ENCODE measurements around the gene EN2. TPM values are rescaled to one million over a fixed set of nuclear protein-coding genes. Genes with fewer than 3 reads are reported as not detected.

Gene EN2
- total RNA-seq, 1 experiment from 2014 or later, result not detected

DNA sequence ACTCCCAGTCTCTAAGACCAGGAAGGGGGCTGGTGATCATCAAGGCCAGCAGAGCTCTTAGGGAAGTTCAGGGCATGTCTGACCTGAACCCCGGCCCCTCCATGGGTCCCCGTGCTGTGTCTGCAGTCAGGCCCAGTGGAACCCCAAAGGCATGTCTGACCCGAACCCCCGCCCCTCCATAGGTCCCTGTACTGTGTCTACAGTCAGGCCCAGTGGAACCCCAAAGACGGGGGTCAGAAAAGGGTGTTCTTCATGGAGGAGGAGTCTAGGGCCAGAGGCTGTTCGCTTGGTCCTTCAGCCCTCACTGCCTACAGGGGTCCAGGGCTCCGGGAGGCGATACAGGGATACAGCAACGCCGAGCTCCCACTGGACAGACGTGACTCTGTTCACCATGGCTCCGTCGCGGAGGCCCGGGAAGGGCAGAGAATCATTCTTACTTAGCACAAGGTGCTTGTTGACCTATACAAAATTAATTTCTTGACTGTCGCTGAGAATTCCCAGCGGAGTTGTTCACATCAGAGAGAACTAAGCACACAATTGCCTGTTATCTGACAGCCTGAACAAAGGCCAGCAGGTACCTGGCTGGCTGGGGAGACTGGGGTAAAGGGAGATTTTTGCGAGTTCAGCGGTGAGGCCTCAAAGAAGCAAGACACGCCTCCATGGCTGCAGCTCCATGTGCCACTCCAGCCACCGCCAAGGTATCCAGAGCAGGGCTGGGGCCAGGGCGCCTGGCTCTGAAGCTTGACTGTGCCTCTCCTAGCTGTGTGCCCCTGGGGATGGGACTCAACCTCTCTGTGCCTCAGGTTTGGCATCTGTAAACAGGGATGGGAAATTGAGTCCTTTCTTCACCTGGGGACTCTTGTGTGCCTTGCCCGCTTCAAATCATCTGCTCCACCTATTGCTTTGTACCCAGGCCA, 26.8 kb downstream of the EN2 start:
- Histone ChIP-seq H3K36me3 (ENCODE audit: insufficient read depth, low read length, poor library complexity, severe bottlenecking) (no peaks in the 10 kb centered on the region), H3K4me3 (ENCODE audit: low read depth, low read length, poor library complexity, severe bottlenecking) (no peak overlapping the region), H3K27me3 (replicated peaks; ENCODE audit: insufficient read depth, low read depth, low read length, poor library complexity) (peaks cover 7% of the 10 kb centered on the region), H3K9me3 (ENCODE audit: low read depth, low read length, poor library complexity, severe bottlenecking) (no peaks in the 10 kb centered on the region), H3K4me1 (ENCODE audit: insufficient read depth, low read length, poor library complexity, severe bottlenecking) (no peaks in the 10 kb centered on the region), H3K27ac (ENCODE audit: low read depth, low read length, poor library complexity, severe bottlenecking) (no peak overlapping the region)
- no TSS peak for BruUV-seq (replicated peaks)
- ChIA-PET POLR2A (ENCODE audit: low non-redundant PET) (no interaction called here), CTCF (no interaction called here)
- DNase-seq (ENCODE audit: low spot score), result no peak
- intact Hi-C loops (cut with micrococcal nuclease; ENCODE audit: unreplicated experiment), result no loop called here
- TF ChIP-seq CTCF (conservative IDR thresholded peaks at IDR 0.05; ENCODE audit: low read depth, low read length) (no peak), EZH2 (IDR thresholded peaks at IDR 0.05; ENCODE audit: borderline replicate concordance, low read depth, low read length, poor library complexity, severe bottlenecking) (no peak)

DNA sequence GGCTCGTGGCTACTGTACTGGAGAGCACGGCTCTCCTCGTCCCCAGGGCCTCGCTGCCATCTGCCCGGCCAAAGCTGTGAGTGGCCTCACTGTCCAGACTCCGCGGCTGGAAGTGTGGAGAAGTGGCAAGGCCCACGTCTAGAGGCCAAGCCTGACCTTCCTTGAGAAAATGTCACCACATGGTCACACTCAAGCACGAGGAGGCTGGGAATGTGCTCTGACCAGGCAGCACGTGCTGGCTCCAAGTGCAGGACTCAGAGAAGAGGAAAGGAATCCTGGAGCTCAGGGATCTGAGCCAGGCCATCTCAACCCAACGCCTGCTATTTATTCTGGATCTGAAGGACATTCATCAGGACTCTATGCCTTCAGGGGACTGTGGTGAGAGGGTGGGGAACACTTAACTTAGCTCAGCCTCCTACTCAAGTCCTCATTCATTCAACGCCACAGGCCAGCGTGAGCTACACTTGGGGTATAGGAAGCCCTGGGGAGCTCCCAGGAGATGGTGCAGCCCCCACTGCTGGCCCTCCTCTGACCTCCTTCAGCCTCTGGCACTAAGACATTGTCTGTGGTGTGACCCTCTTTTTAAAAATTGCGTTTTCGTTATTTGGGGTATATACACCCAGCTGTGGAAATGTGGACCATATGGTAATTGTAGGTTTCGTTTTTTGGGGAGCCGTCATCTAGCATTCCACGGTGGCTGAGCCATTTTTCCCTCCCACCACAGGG, 29.0 kb downstream of the EN2 start:
- no peak overlapping the region for H3K4me3 ChIP-seq (ENCODE audit: low read depth, low read length, poor library complexity, severe bottlenecking)
- intact Hi-C loops (cut with micrococcal nuclease; ENCODE audit: unreplicated experiment), result no loop called here
- BruUV-seq (replicated peaks), result no TSS peak
- no peaks in the 10 kb centered on the region for H3K36me3 ChIP-seq (ENCODE audit: insufficient read depth, low read length, poor library complexity, severe bottlenecking)
- CTCF ChIA-PET, result no interaction called here
- no peaks in the 10 kb centered on the region for H3K4me1 ChIP-seq (ENCODE audit: insufficient read depth, low read length, poor library complexity, severe bottlenecking)
- H3K27me3 ChIP-seq (replicated peaks; ENCODE audit: insufficient read depth, low read depth, low read length, poor library complexity), result peaks cover 8% of the 10 kb centered on the region
- H3K27ac ChIP-seq (ENCODE audit: low read depth, low read length, poor library complexity, severe bottlenecking), result no peak overlapping the region
- POLR2A ChIA-PET (ENCODE audit: low non-redundant PET), result no interaction called here
- H3K9me3 ChIP-seq (ENCODE audit: low read depth, low read length, poor library complexity, severe bottlenecking), result no peaks in the 10 kb centered on the region
- DNase-seq (ENCODE audit: low spot score), result no peak
- TF ChIP-seq EZH2 (IDR thresholded peaks at IDR 0.05; ENCODE audit: borderline replicate concordance, low read depth, low read length, poor library complexity, severe bottlenecking) (no peak), CTCF (conservative IDR thresholded peaks at IDR 0.05; ENCODE audit: low read depth, low read length) (no peak)

DNA sequence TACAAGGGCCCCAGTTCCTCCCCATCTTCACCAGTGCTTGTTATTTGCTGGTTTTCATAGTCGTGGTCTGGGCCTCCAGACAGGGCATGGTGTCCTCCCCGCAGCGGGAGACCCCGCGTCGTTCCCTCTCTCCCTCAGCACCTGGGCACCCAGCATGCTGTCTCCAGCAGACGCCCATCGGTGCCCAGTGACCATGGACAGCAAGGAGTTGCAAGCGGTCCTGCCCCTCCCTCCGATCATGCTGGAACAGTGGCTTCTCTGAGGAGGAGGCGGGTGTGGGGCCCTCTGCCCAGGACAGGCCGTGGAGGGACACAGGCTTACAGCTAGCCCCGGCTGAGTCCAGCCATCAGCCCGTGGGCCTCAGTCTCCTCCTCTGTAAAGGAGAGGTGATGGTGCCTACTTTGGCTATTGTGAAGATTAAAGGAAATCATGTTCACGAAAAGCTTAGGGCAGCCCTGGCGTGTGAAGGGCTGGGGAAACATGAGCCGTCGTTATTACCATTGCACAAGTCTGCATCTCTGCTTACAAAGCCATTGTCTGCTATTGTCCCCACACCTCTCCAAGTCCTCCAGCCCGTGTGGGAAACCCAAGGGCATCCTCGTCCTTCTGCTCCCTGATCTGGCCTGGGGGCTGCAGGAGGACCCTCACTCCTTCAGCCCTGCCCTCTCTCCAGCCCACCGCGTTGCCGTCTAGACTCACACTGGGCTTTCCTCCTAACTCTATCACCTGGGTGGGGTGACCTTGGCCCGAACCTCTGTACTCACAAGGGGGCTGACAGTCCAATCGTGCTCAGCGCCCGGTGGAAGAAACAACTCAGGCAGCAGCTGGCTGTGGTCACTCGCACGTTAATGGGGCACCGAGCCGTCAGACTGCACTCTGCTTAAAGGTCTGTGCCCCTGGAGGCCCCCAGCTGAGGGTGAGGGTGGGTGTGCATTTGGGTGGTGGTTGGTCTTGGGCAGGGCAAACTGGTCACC, 29.9 kb downstream of the EN2 start:
- H3K9me3 ChIP-seq (ENCODE audit: low read depth, low read length, poor library complexity, severe bottlenecking), result no peaks in the 10 kb centered on the region
- ChIA-PET CTCF (no interaction called here), POLR2A (ENCODE audit: low non-redundant PET) (no interaction called here)
- no peaks in the 10 kb centered on the region for H3K4me1 ChIP-seq (ENCODE audit: insufficient read depth, low read length, poor library complexity, severe bottlenecking)
- no peak for DNase-seq (ENCODE audit: low spot score)
- no peak overlapping the region for H3K27ac ChIP-seq (ENCODE audit: low read depth, low read length, poor library complexity, severe bottlenecking)
- intact Hi-C loops (cut with micrococcal nuclease; ENCODE audit: unreplicated experiment), result no loop called here
- peaks cover 13% of the 10 kb centered on the region for H3K27me3 ChIP-seq (replicated peaks; ENCODE audit: insufficient read depth, low read depth, low read length, poor library complexity)
- H3K36me3 ChIP-seq (ENCODE audit: insufficient read depth, low read length, poor library complexity, severe bottlenecking), result no peaks in the 10 kb centered on the region
- no peak for TF ChIP-seq CTCF (conservative IDR thresholded peaks at IDR 0.05; ENCODE audit: low read depth, low read length)
- no peak overlapping the region for H3K4me3 ChIP-seq (ENCODE audit: low read depth, low read length, poor library complexity, severe bottlenecking)
- BruUV-seq (replicated peaks), result no TSS peak
